K562 (cell line): ENCODE measurements around the gene SKAP2. TPM values are rescaled to one million over a fixed set of nuclear protein-coding genes. Genes with fewer than 3 reads are reported as not detected.

ENCODE experiments used
- ATAC-seq: fragments of 200-7000 bp; cut with Tn5 transposase; 3 replicates; pipeline ENCODE4 v1.9.1; 2020; ENCODE audit warnings: moderate library complexity
- BruUV-seq: library from RNA; stranded (reverse); fragments of 400-500 nt; replicated peaks from 2 replicates; lab custom pipeline; 2021; lab: Mats Ljungman, UMichigan
- CTCF ChIA-PET: fragments of 300-600 bp; formaldehyde crosslinking; extraction: SDS; loops from one replicate; lab custom pipeline; 2021; ENCODE audit warnings: low intra/inter-chr PET ratio; lab: Yijun Ruan, JAX
- POLR2A ChIA-PET: fragments of 300-600, 350-650 bp; sonication (Branson Sonifier 250); formaldehyde crosslinking; extraction: SDS; loops from one replicate; lab custom pipeline; 2021; ENCODE audit warnings: antibody characterized with exemption, inconsistent platforms; lab: Yijun Ruan, JAX
- DNase-seq, 4 experiments: peaks; one replicate each; pipeline versions ENCODE4 v3.0.0 to v3.0.0-alpha.2; 2011 to 2018; ENCODE audit warnings: low spot score in 3 of 4, mixed read lengths in 3 of 4; ENCODE audit errors: extremely low read depth in 1 of 4
- FAIRE-seq: peaks from 2 replicates; lab custom pipeline; 2011; peaks lifted over from hg19 to GRCh38; lab: Jason Lieb, UNC
- H2AFZ ChIP-seq: 2 replicates; pipeline ENCODE4 v1.6.0; 2011; ENCODE audit warnings: low read depth, low read length, control low read depth, inconsistent platforms
- H3K27ac ChIP-seq: fragments of 200-600 bp; 3 replicates; pipeline ENCODE4 v1.8.0; 2011; ENCODE audit warnings: low read depth, mild to moderate bottlenecking, control low read depth, inconsistent platforms, low read length, moderate library complexity, mixed read lengths; ENCODE audit errors: extremely low read depth
- H3K27me3 ChIP-seq, 2 experiments: fragments of 300-600 bp in 1 of 2; 2 replicates in 1 of 2; 3 replicates in 1 of 2; pipeline versions ENCODE4 v1.6.0 to v1.8.0; 2011; ENCODE audit warnings: inconsistent platforms in 2 of 2, low read length in 2 of 2, mild to moderate bottlenecking in 1 of 2, mixed read lengths in 1 of 2, moderate library complexity in 1 of 2; ENCODE audit not compliant: control insufficient read depth in 2 of 2, insufficient read depth in 2 of 2
- H3K36me3 ChIP-seq: fragments of 300-600 bp; 3 replicates; pipeline ENCODE4 v1.8.0; 2011; ENCODE audit warnings: mild to moderate bottlenecking, low read length, inconsistent platforms; ENCODE audit not compliant: control insufficient read depth, insufficient read depth
- H3K4me1 ChIP-seq, 2 experiments: fragments of 200-600 bp in 1 of 2; replicated peaks in 1 of 2; 2 replicates in 1 of 2; 3 replicates in 1 of 2; pipeline versions ENCODE4 v1.5.1 to v1.8.0; 2011; ENCODE audit warnings: inconsistent platforms in 2 of 2, low read length in 2 of 2, mild to moderate bottlenecking in 1 of 2, mixed read lengths in 1 of 2, moderate library complexity in 1 of 2; ENCODE audit not compliant: control insufficient read depth in 2 of 2, insufficient read depth in 2 of 2
- H3K4me2 ChIP-seq: 2 replicates; pipeline ENCODE4 v1.6.1; 2011; ENCODE audit warnings: low read length, control low read depth, inconsistent platforms, mixed read lengths; ENCODE audit not compliant: insufficient read depth
- H3K4me3 ChIP-seq: fragments of 200-600 bp; sonication (generic), shearing (Covaris generic); 2 replicates; pipeline ENCODE4 v1.5.1; 2016; ENCODE audit warnings: control low read depth, inconsistent platforms
- H3K79me2 ChIP-seq: fragments of 200-600 bp; 3 replicates; pipeline ENCODE4 v1.8.0; 2011; ENCODE audit warnings: low read length, inconsistent platforms; ENCODE audit not compliant: control insufficient read depth, insufficient read depth
- H3K9ac ChIP-seq, 2 experiments: 2 replicates each; pipeline versions ENCODE4 v1.6.0 to v1.6.1; 2011; ENCODE audit warnings: low read depth in 2 of 2, low read length in 2 of 2, control low read depth in 1 of 2, inconsistent platforms in 1 of 2, mild to moderate bottlenecking in 1 of 2, mixed read lengths in 1 of 2; ENCODE audit not compliant: insufficient read depth in 1 of 2
- H3K9me1 ChIP-seq: one replicate; pipeline ENCODE4 v1.6.0; 2011; ENCODE audit warnings: inconsistent platforms, mild to moderate bottlenecking, low read length, moderate library complexity; ENCODE audit not compliant: control insufficient read depth, insufficient read depth
- H3K9me3 ChIP-seq: replicated peaks from 2 replicates; pipeline ENCODE4 v1.5.1; 2011; ENCODE audit warnings: low read depth, low read length, inconsistent platforms; ENCODE audit not compliant: control insufficient read depth, insufficient read depth
- H4K20me1 ChIP-seq: replicated peaks from 2 replicates; pipeline ENCODE4 v1.6.1; 2011; ENCODE audit warnings: low read length, inconsistent platforms, mixed read lengths; ENCODE audit not compliant: control insufficient read depth, insufficient read depth
- ARHGAP35 ChIP-seq: fragments of 450-650 bp; IDR thresholded peaks from 2 replicates; pipeline ENCODE4 v1.6.1; 2018; ENCODE audit not compliant: partially characterized antibody
- ARID1B ChIP-seq: fragments of 450-650 bp; IDR thresholded peaks from 2 replicates; pipeline ENCODE4 v1.6.1; 2016; ENCODE audit warnings: antibody characterized with exemption, mild to moderate bottlenecking, inconsistent platforms
- CAMTA2 ChIP-seq: fragments of 250-450 bp; sonication (Bioruptor Pico); conservative IDR thresholded peaks from 2 replicates; pipeline ENCODE4 v1.5.1; 2022
- HOXB6 ChIP-seq: fragments of 250-450 bp; sonication (Bioruptor Pico); IDR thresholded peaks from 2 replicates; pipeline ENCODE4 v1.5.1; 2022; ENCODE audit warnings: mild to moderate bottlenecking, borderline replicate concordance
- KLF16 ChIP-seq: IDR thresholded peaks from 2 replicates; pipeline ENCODE4 v1.6.1; 2016; ENCODE audit warnings: antibody characterized with exemption
- MLLT1 ChIP-seq, 2 experiments: fragments of 450-650 bp; IDR thresholded peaks; 2 replicates each; pipeline ENCODE4 v1.6.1; 2016
- NCOA6 ChIP-seq: fragments of 450-650 bp; IDR thresholded peaks from 2 replicates; pipeline ENCODE4 v1.6.1; 2017; ENCODE audit warnings: mild to moderate bottlenecking
- OTX1 ChIP-seq: fragments of 450-650 bp; formaldehyde crosslinking; IDR thresholded peaks from 2 replicates; pipeline ENCODE4 v1.4.0; 2022; ENCODE audit warnings: mild to moderate bottlenecking
- TARDBP ChIP-seq: fragments of 450-650 bp; IDR thresholded peaks from 2 replicates; pipeline ENCODE4 v1.6.1; 2016
- TFAP4 ChIP-seq: sonication (generic); formaldehyde crosslinking; IDR thresholded peaks from 2 replicates; pipeline ENCODE4 v1.8.0; 2022; ENCODE audit warnings: missing genetic modification reagents, mild to moderate bottlenecking, moderate library complexity, borderline replicate concordance
- U2AF1 ChIP-seq: fragments of 200-400 bp; formaldehyde crosslinking; optimal IDR thresholded peaks from 2 replicates; pipeline ENCODE3; 2017; ENCODE audit warnings: mild to moderate bottlenecking, low read depth, low read length, moderate library complexity
- ZBTB9 ChIP-seq: fragments of 450-650 bp; formaldehyde crosslinking; IDR thresholded peaks from 2 replicates; pipeline ENCODE4 v1.4.0; 2020; ENCODE audit warnings: mild to moderate bottlenecking, moderate library complexity
- ZMIZ1 ChIP-seq, 2 experiments: fragments of 150-350 bp in 1 of 2; IDR thresholded peaks; 2 replicates each; pipeline ENCODE4 v1.6.1; 2012 to 2016; ENCODE audit warnings: low read depth in 2 of 2, low read length in 2 of 2, mild to moderate bottlenecking in 1 of 2, moderate library complexity in 1 of 2
- ZNF165 ChIP-seq: fragments of 250-450 bp; sonication (Bioruptor Pico); IDR thresholded peaks from 2 replicates; pipeline ENCODE4 v1.4.0; 2020; ENCODE audit warnings: borderline replicate concordance
- ZNF41 ChIP-seq: fragments of 250-450 bp; sonication (Bioruptor Pico); conservative IDR thresholded peaks from 2 replicates; pipeline ENCODE4 v1.4.0; 2020; ENCODE audit warnings: mild to moderate bottlenecking
- WGBS: fragments of 100-300 bp; shearing (Covaris generic); methylation state at CpG from one replicate; pipeline ENCODE4 v1.1.6; 2016; ENCODE audit warnings: low coverage, mixed read lengths; ENCODE audit not compliant: insufficient coverage; ENCODE audit errors: missing lambda C conversion rate; 5-methylcytosine and 5-hydroxymethylcytosine counted together
- in situ Hi-C: fragments of 300-500 bp; cut with MboI; formaldehyde crosslinking; loops from 4 replicates; pipeline ENCODE4 v1.15.0; 2018; ENCODE audit warnings: inconsistent platforms, mixed read lengths
- intact Hi-C: fragments of 100-400 bp; cut with micrococcal nuclease; formaldehyde crosslinking; loops from 2 replicates; pipeline ENCODE4 v1.14.2; 2022
- polyA plus RNA-seq, 8 experiments: library from polyadenylated mRNA; depleted of rRNA in 4 of 8; stranded (reverse) in 5 of 8; unstranded in 3 of 8; fragments of >200 nt; fragmentation: Nextera tagmentation in 2 of 8; fragmentation: Illumina TruSeq in 1 of 8; extraction: Ambion mirVana in 2 of 8; extraction: Trizol in 1 of 8; gene quantifications; 2 replicates each; pipeline versions ENCODE4 v1.2.1 to v1.2.3, GENCODE V29; 2011 to 2014; ENCODE audit warnings: inconsistent platforms in 1 of 8, missing spikeins in 1 of 8
- total RNA-seq, 7 experiments: library from RNA; depleted of rRNA in 6 of 7; stranded (reverse); fragments of >200 nt in 6 of 7; fragmentation: Illumina TruSeq in 2 of 7; extraction: Trizol in 2 of 7; gene quantifications; 2 replicates each; pipeline versions ENCODE4 v1.2.1 to v1.2.3, GENCODE V29; 2011 to 2021; ENCODE audit warnings: low replicate concordance in 1 of 7

SKAP2 gene
- total and polyA plus RNA-seq, 9 of the 15 experiments (the other 6 are each of a cell fraction or from before 2014, with no cell fraction given) = 4.2 to 11.7 (median 8.3) TPM

- no peak for TF ChIP-seq HOXB6 (CRISPR knock-in tag)
- TF ChIP-seq ZNF41 (CRISPR knock-in tag) = no peak
Measured at GRCh38 chr7:26645121-26645520, 219.3 kb downstream of the SKAP2 start (continued).

- POLR2A ChIA-PET = no interaction called here
- no peaks in the 10 kb centered on the region; the same call in 1 of the 2 replicates for H3K9me3 ChIP-seq
- in situ Hi-C loops = no loop called here
- TF ChIP-seq KLF16 = no peak
- no peak for TF ChIP-seq ZBTB9
- TF ChIP-seq TFAP4 (CRISPR knock-in tag) = no peak
- no peak for TF ChIP-seq ZNF165 (CRISPR knock-in tag)
- TF ChIP-seq ARHGAP35 = peak; percentile 23
- peak; percentile 96 for TF ChIP-seq TARDBP
- peak; percentile 71; the same call in 1 of the 2 replicates for TF ChIP-seq OTX1 (CRISPR knock-in tag)
- 0 out of 4 replicates have a peak, but pooled peaks of 1 of the 2 experiments have one; percentile 25 for TF ChIP-seq MLLT1 (IDR thresholded peaks at IDR 0.05)
- TF ChIP-seq ARID1B = no peak
- TF ChIP-seq CAMTA2 (CRISPR knock-in tag) = no peak
- no peak for TF ChIP-seq U2AF1
- no peak for TF ChIP-seq NCOA6
- TF ChIP-seq ZMIZ1 (IDR thresholded peaks at IDR 0.05; ENCODE audit: low read depth in 2 of 2, low read length in 2 of 2) = no peak
Measured at GRCh38 chr7:26642416-26642815, 222.0 kb downstream of the SKAP2 start.

More at GRCh38 chr7:26642416-26642815, 222.0 kb downstream of the SKAP2 start:
- intact Hi-C loops = no loop called here
- H3K4me3 ChIP-seq = no peak overlapping the region
- FAIRE-seq (peak; percentile 80), DNase-seq (no peak), ATAC-seq (no peak)
- CTCF ChIA-PET = no interaction called here
- H4K20me1 ChIP-seq = no peaks in the 10 kb centered on the region
- H3K27ac ChIP-seq = no peak overlapping the region
- H3K9ac ChIP-seq = no peak overlapping the region
- H3K79me2 ChIP-seq = 0 out of 3 replicates have a peak, but pooled peaks cover 6% of the 10 kb centered on the region
- no TSS peak for BruUV-seq
- H3K4me1 ChIP-seq = no peaks in the 10 kb centered on the region
- H3K9me1 ChIP-seq = no peaks in the 10 kb centered on the region
- WGBS = 71% methylated on average over 3 of the region's 3 CpGs
- peaks cover 6% of the 10 kb centered on the region; the same call in 2 of the 3 replicates for H3K36me3 ChIP-seq
- no peak overlapping the region for H3K4me2 ChIP-seq
- no peak overlapping the region for H2AFZ ChIP-seq
- H3K27me3 ChIP-seq = peaks cover 6 to 19% of the 10 kb centered on the region in 2 experiments
